ENCODE results near the gene FARP1. TPM values are rescaled to one million over a fixed set of nuclear protein-coding genes. Genes with fewer than 3 reads are reported as not detected.

Gene FARP1
- total and polyA plus RNA-seq, 10 of the 15 experiments (the other 5 are each of a cell fraction or from before 2014, with no cell fraction given): 0.17 to 6.9 (median 0.68) TPM

DNA sequence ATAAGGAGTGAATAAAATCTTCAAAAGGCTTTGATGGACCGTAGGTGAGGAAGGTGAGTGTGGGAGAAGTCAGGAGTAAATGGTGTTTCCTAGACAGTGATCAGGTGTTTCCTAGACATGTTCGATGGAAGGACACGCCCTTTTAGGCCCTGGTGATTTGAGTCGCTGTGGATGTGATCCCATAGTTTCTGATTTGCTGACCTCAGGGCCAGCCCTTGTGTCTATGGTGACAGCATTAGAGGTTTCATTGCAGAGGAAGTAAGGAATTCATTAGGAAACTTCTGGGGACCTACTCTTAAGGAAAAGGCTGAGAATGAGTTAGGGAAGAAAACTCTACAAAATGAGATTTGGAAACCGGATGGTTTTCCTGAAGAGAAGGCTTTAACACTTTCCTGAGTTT lies 65.7 kb downstream of the FARP1 start:
- Histone ChIP-seq H3K27ac (ENCODE audit: control insufficient read depth, insufficient read depth) (no peak overlapping the region), H3K79me2 (ENCODE audit: control insufficient read depth, insufficient read depth, low read length) (no peaks in the 10 kb centered on the region), H3K36me3 (ENCODE audit: control insufficient read depth in 2 of 2, insufficient read depth in 2 of 2, low read length in 1 of 2) (no peaks in the 10 kb centered on the region), H3K4me3 (no peak overlapping the region), H3K27me3 (replicated peaks in 1 of 2; ENCODE audit: control insufficient read depth in 2 of 2, insufficient read depth in 2 of 2, low read length in 1 of 2) (no peaks in the 10 kb centered on the region), H3K4me1 (ENCODE audit: control insufficient read depth, insufficient read depth, low read length) (no peaks in the 10 kb centered on the region), H4K20me1 (ENCODE audit: control insufficient read depth, insufficient read depth) (no peaks in the 10 kb centered on the region), H3K9ac (ENCODE audit: control insufficient read depth, insufficient read depth, low read length) (no peak overlapping the region), H2AFZ (ENCODE audit: control insufficient read depth, low read depth, low read length) (no peak overlapping the region), H3K9me3 (replicated peaks; ENCODE audit: control insufficient read depth, insufficient read depth, low read length) (no peaks in the 10 kb centered on the region; the same call in 2 of the 3 replicates), H3K4me2 (ENCODE audit: control insufficient read depth, insufficient read depth) (no peak overlapping the region)
- no peak for ATAC-seq
- ChIA-PET SMC1A (ENCODE audit: uncharacterized antibody, unreplicated experiment) (interaction anchor here (0.7 to 5.5 kb wide), 2 partner anchors 8 to 39 kb away, joined by 4 to 31 read pairs; no protein-coding TSS in a partner anchor), RAD21 (ENCODE audit: unreplicated experiment) (interaction anchor here (1.5 kb wide), 1 partner anchor 17 kb away, joined by 3 read pairs; no protein-coding TSS in a partner anchor), POLR2A (interaction anchor here (0.7 kb wide), 1 partner anchor 32 kb away, joined by 5 read pairs; no protein-coding TSS in a partner anchor), CTCF (interaction anchor here (0.7 kb wide), 1 partner anchor 722 kb away, joined by 3 read pairs; no protein-coding TSS in a partner anchor)
- 24% methylated on average over 5 of the region's 5 CpGs for WGBS (ENCODE audit: insufficient coverage, insufficient replicate concordance, low lambda C conversion rate, missing lambda C conversion rate)
- no TSS peak for BruUV-seq (replicated peaks)
- in situ Hi-C loops (cut with MboI) (no loop called here), intact Hi-C loops (cut with micrococcal nuclease; ENCODE audit: unreplicated experiment) (no loop called here)
- no peak for DNase-seq (ENCODE audit: low read depth, low spot score)
- no peak for FAIRE-seq
- no peak for TF ChIP-seq POU2F2 (IDR thresholded peaks at IDR 0.05; ENCODE audit: borderline replicate concordance, low read depth, low read length)
- TF ChIP-seq ATF3 (IDR thresholded peaks at IDR 0.05; ENCODE audit: borderline replicate concordance, extremely low read depth, low read depth, low read length): no peak
- TF ChIP-seq GATAD2B (conservative IDR thresholded peaks at IDR 0.05; ENCODE audit: low read depth): no peak
- no peak for TF ChIP-seq MLLT1 (IDR thresholded peaks at IDR 0.05)
- no peak for TF ChIP-seq FOS (IDR thresholded peaks at IDR 0.05; ENCODE audit: borderline replicate concordance, extremely low read depth, insufficient read length)
- no peak for TF ChIP-seq CHD4 (IDR thresholded peaks at IDR 0.05)
- TF ChIP-seq ZNF592 (IDR thresholded peaks at IDR 0.05): no peak
- TF ChIP-seq CREM (IDR thresholded peaks at IDR 0.05; ENCODE audit: low read depth): no peak
- TF ChIP-seq STAT1 (conservative IDR thresholded peaks at IDR 0.05): no peak
- TF ChIP-seq BCL3 (IDR thresholded peaks at IDR 0.05; ENCODE audit: borderline replicate concordance, insufficient read depth, low read depth, low read length, poor library complexity, severe bottlenecking): no peak
- TF ChIP-seq, protein P1, sequence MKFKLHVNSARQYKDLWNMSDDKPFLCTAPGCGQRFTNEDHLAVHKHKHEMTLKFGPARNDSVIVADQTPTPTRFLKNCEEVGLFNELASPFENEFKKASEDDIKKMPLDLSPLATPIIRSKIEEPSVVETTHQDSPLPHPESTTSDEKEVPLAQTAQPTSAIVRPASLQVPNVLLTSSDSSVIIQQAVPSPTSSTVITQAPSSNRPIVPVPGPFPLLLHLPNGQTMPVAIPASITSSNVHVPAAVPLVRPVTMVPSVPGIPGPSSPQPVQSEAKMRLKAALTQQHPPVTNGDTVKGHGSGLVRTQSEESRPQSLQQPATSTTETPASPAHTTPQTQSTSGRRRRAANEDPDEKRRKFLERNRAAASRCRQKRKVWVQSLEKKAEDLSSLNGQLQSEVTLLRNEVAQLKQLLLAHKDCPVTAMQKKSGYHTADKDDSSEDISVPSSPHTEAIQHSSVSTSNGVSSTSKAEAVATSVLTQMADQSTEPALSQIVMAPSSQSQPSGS (IDR thresholded peaks at IDR 0.05; ENCODE audit: low read length): no peak
- TF ChIP-seq JUNB (IDR thresholded peaks at IDR 0.05): no peak
- TF ChIP-seq, protein P2, sequence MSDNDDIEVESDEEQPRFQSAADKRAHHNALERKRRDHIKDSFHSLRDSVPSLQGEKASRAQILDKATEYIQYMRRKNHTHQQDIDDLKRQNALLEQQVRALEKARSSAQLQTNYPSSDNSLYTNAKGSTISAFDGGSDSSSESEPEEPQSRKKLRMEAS (IDR thresholded peaks at IDR 0.05; ENCODE audit: low read depth, low read length): no peak
- TF ChIP-seq TCF3 (IDR thresholded peaks at IDR 0.05; ENCODE audit: borderline replicate concordance, insufficient read depth, low read depth, low read length): no peak
- no peak for TF ChIP-seq ZSCAN29 (IDR thresholded peaks at IDR 0.05)
